ENCODE data around the gene CSNK1D.
A peak's percentile ranks its signal among the peaks of the same experiment; 100 is the strongest.

The CSNK1D gene
- 83.2 to 83.5 reads per million in 2 donors for total RNA-seq

DNA sequence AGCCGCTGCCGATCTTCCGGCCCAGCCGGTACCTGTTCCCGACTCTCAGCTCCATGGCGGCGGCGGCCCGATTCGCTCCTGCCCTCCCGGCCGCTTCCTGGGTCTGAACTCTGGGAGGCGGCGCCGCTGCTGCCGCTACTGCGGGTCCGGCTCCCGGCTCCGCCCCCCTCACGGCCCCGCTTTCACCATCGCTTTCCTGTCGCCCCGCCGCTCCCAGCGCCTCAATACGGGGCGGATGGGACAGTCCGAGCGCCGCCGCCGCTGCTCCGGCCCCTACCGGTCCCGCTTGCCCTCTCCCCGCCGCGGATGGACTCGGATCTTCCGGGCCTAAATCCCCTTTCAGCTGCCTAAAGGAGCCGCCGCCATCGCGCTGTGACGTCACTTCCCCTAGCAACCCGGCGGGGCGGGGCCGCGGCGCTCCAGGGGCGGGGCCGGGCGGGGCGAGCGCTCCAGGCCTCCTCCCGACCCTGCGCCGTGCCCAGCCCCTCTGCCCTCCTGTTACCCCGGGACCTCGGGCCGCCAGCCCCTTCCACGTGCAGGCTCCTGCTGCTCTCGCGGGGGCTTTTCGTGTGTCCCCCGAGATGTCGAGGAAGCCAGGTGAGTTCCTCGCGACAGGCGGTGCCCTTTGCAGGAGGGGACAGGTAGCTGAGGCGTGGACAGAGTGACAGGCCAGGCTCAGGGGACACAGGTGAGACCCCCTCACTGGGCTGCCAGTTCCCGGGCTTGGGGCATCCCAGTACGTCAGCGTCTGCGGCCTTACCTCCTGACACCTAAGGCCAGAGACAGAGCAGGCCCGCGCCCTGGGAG lies at the start of gene CSNK1D:
Gene CSNK1D (minus strand): TSS at position 374 of the 807 bp plus-strand sequence. CDS start 319 bp downstream, at position 55.
- DNase-seq, result peak; percentile 85

DNA sequence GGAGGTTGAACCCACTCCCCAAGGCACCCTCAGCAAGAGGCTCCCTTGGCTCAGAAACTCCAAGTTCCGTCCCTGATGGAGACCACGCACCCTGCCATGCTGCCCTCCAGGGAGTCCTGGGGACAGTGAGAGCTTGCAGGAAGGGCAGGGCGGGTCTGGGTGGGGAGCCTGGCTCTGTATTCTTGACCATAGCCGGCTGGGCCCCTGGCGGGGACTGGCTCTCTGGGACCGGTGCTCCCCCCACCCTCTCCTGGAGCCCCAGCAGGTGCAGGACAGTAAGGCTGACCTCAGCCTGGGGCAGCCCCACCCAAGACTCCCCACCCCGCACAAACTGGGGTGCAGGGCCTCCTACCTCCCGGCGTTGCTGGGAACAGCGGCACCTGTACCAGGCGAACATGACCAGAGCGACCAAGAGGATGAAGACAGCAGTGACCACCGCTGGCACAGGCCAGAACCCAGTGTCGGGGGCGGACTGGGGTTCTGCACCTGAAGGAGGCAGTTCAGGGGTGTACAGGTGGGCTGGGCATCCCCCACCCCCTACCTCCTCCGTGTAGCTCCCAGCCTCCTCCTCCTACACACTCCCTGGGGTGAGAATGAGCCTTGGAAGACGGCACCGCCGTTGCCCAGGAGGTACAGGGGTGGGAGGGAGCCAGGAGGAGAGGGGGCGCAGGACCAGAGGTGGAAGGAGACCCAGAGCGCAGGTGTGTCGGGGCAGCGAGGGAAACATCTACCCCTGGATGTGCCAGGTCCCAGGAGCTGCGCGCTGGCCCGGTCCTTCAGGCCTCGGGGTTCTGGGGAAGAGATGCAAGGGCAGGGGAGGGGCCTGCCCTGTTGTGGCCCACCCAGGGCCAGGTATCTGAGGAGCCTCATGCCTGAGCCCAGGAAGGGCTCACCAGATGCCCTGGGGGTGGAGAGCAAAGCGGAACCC lies 49.3 kb upstream of the CSNK1D start:
- no peak for DNase-seq

DNA sequence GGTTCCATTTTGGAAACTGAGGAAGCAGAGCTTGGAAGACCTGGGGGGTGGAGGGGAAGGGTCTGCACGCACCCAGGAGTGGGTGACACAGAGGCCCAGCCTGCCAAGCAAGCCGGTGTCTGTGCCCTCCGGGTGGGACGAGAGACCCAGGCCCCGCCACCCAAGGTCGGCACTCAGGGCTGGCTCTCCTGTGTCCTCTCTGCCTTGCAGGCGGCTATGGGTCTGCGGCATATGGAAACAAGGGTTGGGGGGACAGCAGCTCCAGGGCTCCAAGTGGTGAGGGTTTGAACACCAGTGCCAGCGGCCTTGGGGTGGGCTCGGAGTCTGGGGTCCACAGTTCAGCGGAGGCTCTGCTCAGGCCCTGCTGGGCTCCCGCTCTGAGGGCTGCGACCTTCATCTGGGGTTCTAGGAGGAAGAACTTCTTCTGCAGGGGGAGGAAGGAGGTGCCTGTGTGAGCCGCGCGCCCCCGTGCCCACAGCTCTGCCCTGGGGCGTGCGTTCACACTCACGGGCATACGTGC lies 48.5 kb upstream of the CSNK1D start:
- no peak for DNase-seq

DNA sequence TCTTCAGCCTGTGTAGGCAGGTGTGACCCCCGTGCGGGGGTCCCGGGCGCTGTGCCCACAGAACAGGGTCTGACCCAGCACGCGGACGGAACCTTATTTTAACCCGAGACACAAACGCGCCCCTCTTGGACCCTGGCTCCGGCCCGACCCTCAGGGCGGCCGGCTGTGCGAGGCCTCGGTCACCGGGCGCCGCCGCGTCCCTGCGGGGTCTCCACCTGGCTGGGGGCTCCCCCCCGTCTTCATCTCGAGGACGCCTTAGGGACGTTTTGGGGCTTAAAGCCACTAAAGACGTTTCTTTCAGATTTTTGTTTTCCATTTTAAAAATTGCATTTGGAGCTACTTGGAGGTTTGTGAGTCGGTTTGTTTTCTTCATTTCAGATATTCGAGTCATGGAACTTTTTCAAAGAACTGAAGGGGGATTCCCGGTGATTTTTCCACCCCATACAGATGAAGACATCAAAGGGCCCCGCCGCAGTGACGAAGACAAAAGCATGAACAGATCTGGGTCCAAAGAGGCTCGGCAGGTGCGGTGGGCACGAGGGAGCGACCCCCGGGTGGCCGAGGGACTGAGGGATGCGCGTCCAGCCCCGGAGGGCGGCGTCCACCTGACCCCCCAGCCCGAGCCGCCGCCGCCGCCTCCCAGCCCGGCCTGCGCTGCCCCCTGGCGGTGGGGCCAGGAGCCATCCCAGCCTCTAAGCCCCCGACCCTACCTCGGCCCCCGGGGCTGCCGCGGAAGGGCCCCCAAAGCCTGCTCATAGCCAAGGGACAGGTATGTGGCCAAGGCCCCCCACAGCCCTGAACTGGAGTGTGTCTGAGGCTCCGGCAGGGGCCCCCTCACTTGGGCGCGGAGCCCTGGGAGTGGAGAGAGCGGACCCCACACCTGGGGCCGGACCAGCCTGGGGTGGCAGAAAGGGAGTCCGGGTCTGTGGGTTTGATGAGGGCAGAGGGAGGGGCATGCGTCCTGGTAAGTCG lies 47.7 kb upstream of the CSNK1D start:
- peak; percentile 48 for DNase-seq

GRCh38 chr17:82320140-82320840 lies 46.8 kb upstream of the CSNK1D start:
- DNase-seq, result no peak

GRCh38 chr17:82319619-82320062 lies 46.1 kb upstream of the CSNK1D start:
- DNase-seq, result no peak

GRCh38 chr17:82318772-82319606 lies 45.5 kb upstream of the CSNK1D start:
- no peak for DNase-seq

- DNase-seq, result no peak
Measured at GRCh38 chr17:82318169-82318498, 44.6 kb upstream of the CSNK1D start.

GRCh38 chr17:82317394-82318168 lies 44.1 kb upstream of the CSNK1D start, which contains the start of gene CD7:
Gene CD7 (minus strand): TSS chr17:82317608. CDS start chr17:82317495, 113 bp downstream.
- peak; percentile 51 for DNase-seq

- no peak for DNase-seq
Measured at GRCh38 chr17:82316651-82317393, 43.3 kb upstream of the CSNK1D start.

DNA sequence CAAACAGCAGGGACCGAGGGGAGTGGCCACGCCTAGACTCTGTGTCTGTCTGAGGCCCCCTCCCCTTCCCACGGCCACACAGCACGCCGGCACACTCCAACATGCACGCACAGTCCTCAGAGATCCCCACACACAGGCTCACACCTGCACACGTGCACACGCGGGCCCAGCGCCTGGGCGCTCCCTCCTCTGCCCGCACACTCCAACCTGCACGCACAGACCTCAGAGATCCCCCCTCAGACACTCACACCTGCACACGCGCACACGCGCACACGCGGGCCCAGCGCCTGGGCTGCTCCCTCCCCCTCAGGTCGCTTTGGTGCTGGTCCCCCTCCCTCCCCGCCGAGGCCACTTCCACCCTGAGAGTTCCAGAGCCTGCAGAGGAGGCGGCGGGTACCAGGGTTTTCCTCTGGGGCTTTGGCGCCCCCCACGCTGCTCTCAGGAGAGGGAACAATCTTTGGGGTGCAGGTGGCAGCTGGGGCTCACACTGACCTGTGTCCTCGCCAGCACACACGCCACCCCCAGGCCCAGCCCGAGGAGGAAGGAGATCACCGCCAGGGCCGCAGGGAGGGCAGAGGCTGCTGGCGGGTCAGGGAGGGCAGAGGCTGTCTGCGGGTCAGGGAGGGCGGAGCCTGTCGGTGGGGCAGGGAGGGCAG lies 42.3 kb upstream of the CSNK1D start:
- DNase-seq, result no peak

GRCh38 chr17:82314727-82315605 lies 41.5 kb upstream of the CSNK1D start:
- DNase-seq, result no peak

DNA sequence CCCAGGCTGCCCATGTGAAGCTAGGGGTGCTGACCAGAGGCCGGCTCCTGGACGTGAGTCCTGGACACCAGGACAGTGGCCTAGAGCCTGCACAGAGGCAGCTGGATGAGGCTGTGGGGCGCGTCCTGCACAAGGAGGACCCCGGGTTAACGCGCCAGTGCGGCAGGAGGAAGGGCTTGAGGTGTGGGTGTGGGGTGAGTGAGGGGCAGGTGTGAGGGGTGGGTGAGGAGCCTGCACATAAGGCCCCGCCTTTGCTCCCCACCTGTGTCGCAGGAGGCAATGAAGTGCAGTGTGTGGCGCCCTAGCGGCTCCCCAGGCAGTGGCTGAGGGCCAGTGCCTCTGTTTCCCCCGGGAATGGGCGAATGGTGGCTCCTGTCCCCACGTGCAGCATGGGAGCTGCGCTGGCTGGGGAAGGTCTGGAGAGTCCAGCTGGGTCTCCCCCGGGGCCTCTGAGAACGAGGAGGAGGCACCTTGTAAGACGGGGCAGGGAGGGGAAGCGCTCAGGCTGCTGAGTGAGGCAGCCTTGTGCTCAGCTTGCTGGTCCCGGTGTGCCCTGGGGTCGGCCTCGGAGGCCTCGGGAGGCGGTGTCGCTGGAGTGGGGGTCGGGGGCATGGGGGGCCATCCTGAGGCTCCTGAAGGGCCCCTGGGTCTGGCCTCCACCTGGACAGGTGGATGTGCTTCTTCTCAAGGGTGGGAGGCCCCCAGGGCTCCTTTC lies 40.7 kb upstream of the CSNK1D start:
- DNase-seq, result no peak

GRCh38 chr17:82313195-82314011 lies 39.9 kb upstream of the CSNK1D start:
- DNase-seq, result no peak

- DNase-seq, result no peak
Measured at GRCh38 chr17:82311971-82312370, 38.5 kb upstream of the CSNK1D start.

DNA sequence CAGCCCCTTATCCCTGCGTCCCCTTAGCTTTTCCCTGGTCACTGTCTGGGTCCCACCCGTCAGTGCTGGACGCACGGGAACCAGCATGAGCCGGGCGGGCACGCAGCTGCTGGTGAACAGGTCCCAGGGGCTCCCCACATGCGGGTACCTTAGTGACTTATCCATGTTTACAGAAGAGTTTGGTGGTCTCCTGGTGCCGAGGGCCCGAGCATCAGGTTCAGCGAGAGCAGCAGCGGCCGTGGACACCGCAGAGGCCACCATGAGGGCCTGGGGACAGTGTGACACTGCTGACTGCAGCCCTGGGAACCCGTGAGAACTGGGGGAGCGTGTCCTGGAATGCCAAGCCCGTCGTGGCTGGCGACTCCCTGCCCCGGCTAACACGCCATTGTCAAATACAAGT lies 37.4 kb upstream of the CSNK1D start:
- DNase-seq, result no peak
